ENCODE measurements around the gene KIRREL3.

The KIRREL3 gene

DNA sequence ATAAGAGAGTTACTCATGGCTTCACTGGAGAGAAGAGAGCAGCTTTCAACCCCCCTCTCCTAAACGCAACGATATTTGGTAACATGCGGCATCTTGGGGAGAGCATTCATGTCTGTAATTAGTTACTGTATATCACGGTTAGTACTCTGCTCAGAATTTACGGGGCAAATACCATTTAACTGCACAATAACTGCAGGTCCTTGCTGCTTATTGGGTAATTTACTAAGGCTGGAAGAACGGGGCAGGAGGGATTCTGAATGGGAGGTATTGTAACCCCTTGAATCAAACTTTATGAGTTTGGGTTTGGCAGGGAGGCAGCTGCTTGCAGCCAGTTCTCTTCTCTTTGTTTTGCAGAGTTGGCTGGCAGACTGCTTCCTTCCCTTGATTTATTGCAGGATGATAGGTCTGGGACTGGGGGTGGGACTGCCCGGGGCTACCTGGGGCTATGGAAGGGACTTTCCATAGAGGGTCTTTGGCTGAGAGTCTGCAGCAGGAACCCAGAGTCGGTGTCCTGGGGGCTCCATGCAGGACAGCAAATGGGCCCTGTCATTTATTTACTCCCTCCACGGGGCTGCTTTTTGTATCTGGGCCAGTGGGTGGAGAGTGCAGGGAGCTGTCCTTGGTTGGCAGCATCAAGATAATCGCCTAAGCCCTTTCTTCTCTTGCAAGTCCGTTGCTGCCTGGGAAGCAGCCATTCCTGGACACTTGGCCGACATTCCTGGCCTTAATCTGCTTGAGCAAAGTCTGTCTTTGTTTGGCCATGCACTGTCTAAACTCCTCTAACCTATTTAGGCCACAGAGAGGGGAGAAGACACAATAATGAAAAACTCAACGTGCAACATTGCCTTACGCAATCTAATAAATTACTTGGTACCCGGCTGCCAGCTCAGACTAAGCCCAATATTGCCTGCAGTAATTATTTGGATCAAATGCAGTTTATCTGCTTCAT is 456.2 kb downstream of the KIRREL3 start:
- H3K4me3 ChIP-seq (ENCODE audit: low read depth, low read length) = no peak overlapping the region

DNA sequence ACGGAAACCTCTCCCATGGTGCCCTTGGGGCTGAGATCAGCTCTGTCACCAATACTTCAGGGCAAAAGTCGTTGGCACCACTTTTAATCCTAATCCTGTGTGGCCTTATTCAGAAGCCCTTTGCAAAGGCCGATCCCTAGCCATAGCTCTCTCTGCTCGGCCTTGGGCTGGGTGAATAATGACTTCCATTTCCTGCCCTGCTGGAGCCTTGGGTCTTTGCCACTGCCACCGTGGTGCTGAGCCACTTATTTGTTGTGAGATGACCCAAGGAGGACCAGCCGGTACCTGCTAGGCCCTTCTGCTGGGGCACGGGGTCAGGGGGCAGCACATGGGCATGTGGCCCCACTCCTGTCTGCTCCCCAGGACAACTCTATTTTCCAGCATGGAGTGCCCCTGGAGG is 456.9 kb downstream of the KIRREL3 start:
- TF ChIP-seq, protein P1, sequence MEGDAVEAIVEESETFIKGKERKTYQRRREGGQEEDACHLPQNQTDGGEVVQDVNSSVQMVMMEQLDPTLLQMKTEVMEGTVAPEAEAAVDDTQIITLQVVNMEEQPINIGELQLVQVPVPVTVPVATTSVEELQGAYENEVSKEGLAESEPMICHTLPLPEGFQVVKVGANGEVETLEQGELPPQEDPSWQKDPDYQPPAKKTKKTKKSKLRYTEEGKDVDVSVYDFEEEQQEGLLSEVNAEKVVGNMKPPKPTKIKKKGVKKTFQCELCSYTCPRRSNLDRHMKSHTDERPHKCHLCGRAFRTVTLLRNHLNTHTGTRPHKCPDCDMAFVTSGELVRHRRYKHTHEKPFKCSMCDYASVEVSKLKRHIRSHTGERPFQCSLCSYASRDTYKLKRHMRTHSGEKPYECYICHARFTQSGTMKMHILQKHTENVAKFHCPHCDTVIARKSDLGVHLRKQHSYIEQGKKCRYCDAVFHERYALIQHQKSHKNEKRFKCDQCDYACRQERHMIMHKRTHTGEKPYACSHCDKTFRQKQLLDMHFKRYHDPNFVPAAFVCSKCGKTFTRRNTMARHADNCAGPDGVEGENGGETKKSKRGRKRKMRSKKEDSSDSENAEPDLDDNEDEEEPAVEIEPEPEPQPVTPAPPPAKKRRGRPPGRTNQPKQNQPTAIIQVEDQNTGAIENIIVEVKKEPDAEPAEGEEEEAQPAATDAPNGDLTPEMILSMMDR (IDR thresholded peaks at IDR 0.05; ENCODE audit: low read depth, low read length, missing control alignments) = no peak
- no peak overlapping the region for H3K4me3 ChIP-seq (ENCODE audit: low read depth, low read length)
- no peak for DNase-seq (ENCODE audit: low read depth)

More for the DNA sequence above, 456.2 kb downstream of the KIRREL3 start:
- TF ChIP-seq, protein P1 (IDR thresholded peaks at IDR 0.05; ENCODE audit: low read depth, low read length, missing control alignments) = no peak
- no peak for DNase-seq (ENCODE audit: low read depth)

- H3K4me3 ChIP-seq (ENCODE audit: low read depth, low read length) = no peak overlapping the region
- TF ChIP-seq, protein P1 (IDR thresholded peaks at IDR 0.05; ENCODE audit: low read depth, low read length, missing control alignments) = no peak
- no peak for DNase-seq (ENCODE audit: low read depth)
Measured at GRCh38 chr11:126542334-126543015, 458.1 kb downstream of the KIRREL3 start.

DNA sequence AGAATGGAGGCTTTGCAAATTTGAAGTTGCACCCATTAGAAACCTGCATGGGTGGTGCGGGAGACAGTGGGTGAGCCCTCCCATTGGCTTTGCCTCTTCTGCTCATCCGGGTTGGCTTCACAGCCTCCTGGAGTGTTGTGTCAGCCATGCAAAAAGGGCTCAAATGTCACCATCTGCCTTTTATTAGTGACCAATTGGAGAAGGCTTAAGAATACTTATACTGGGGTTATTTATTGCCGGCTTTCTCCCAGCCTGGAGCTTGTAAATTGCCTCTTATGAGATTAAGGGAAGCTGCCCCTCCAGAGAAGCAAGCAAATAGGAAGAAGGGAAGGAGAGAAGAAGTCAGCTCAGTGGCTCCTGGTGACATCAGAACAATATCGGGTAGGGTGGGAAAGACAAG is 462.5 kb downstream of the KIRREL3 start:
- H3K4me3 ChIP-seq (ENCODE audit: low read depth, low read length) = no peak overlapping the region
- no peak for DNase-seq (ENCODE audit: low read depth)
- TF ChIP-seq, protein P1 (IDR thresholded peaks at IDR 0.05; ENCODE audit: low read depth, low read length, missing control alignments) = no peak

DNA sequence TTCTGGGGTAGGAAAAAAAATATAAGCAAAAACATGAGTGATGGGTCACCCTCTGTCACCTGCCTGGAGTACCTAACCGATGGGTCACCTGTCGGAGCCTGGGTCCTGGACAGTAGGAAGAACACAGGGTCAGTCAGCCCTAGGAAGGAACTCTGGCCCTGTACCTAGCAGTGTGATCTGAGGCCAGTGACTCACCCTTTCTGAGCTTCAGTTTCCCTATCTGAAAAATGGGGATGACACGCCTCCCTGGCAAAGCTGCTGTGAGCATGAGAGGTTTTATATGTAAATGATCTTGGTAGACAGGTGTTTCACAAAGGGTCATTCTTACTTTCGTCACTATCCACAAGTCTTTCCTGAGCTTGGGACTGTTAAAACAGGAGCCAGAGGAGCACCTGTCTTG is 463.1 kb downstream of the KIRREL3 start:
- TF ChIP-seq, protein P1 (IDR thresholded peaks at IDR 0.05; ENCODE audit: low read depth, low read length, missing control alignments) = no peak
- DNase-seq (ENCODE audit: low read depth) = no peak

DNA sequence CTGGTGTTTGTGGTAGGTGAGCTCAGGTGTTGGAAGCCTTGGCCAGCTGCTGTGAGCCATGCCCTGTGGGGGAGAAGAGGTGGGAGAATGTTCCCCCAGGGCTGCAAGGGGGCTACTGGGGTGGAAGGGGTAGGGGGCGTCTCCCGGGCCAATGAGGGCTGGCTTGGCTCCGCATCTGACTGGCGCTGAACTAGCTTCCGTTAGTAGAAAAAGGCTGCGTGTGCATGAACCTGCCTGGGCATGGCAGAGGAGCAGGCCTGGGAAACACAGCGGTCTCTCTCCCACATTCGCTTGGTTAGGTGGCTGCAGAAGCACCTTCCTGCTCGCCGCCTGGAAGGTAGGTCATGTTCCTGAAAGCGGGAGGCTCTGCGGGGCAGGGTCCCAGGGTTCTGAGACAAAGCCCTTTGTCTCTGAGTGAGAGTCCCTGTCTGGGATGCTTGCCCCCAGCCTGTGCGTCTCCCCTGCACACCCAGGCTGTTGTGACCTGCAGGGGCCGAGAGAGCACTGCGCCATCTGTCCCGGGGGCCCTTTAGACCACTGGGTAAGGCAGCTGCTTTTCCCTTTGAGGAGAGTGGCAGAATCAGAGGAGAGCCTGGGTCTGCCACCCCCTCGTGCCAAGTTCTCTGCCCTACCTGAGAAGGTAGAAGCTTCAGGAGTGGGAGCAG is 466.3 kb downstream of the KIRREL3 start:
- TF ChIP-seq, protein P1 (IDR thresholded peaks at IDR 0.05; ENCODE audit: low read depth, low read length, missing control alignments) = no peak
- no peak for DNase-seq (ENCODE audit: low read depth)
- H3K4me3 ChIP-seq (ENCODE audit: low read depth, low read length) = no peak overlapping the region

More for the DNA sequence above, 463.1 kb downstream of the KIRREL3 start:
- no peak overlapping the region for H3K4me3 ChIP-seq (ENCODE audit: low read depth, low read length)
